HPDE6-E6E7 (cell line): ENCODE data around the gene MICAL2.
A peak's percentile ranks its signal among the peaks of the same experiment; 100 is the strongest.

Experiments
- DNase-seq: peaks from one replicate; pipeline ENCODE4 v3.0.0; 2011; ENCODE audit warnings: missing footprints; ENCODE audit errors: extremely low spot score

MICAL2 gene

GRCh38 chr11:12155696-12156095 is 45.3 kb downstream of the MICAL2 start:
- no peak for DNase-seq

GRCh38 chr11:12156301-12157140 is 46.1 kb downstream of the MICAL2 start:
- DNase-seq = no peak

- DNase-seq = no peak
These were observed 46.9 kb downstream of the MICAL2 start for GRCh38 chr11:12157241-12157661.

GRCh38 chr11:12158909-12159308 is 48.5 kb downstream of the MICAL2 start:
- DNase-seq = no peak

GRCh38 chr11:12159351-12160099 is 49.1 kb downstream of the MICAL2 start:
- DNase-seq = peak; percentile 60

- DNase-seq = no peak
These were observed 49.8 kb downstream of the MICAL2 start for GRCh38 chr11:12160231-12160630.

GRCh38 chr11:12160680-12161079 is 50.3 kb downstream of the MICAL2 start:
- DNase-seq = no peak

GRCh38 chr11:12161137-12161536 is 50.7 kb downstream of the MICAL2 start:
- DNase-seq = no peak

- no peak for DNase-seq
These were observed 51.4 kb downstream of the MICAL2 start for GRCh38 chr11:12161603-12162350.

- no peak for DNase-seq
These were observed 52.3 kb downstream of the MICAL2 start for GRCh38 chr11:12162652-12163051.

GRCh38 chr11:12163181-12163941 is 53.0 kb downstream of the MICAL2 start:
- no peak for DNase-seq

- DNase-seq = no peak
These were observed 53.9 kb downstream of the MICAL2 start for GRCh38 chr11:12164061-12165014.

GRCh38 chr11:12165237-12165875 is 55.0 kb downstream of the MICAL2 start:
- DNase-seq = no peak

GRCh38 chr11:12166299-12167060 is 56.1 kb downstream of the MICAL2 start:
- no peak for DNase-seq

GRCh38 chr11:12167061-12168000 is 56.9 kb downstream of the MICAL2 start:
- DNase-seq = peak; percentile 73

- DNase-seq = no peak
These were observed 57.7 kb downstream of the MICAL2 start for GRCh38 chr11:12168114-12168513.

- no peak for DNase-seq
These were observed 59.4 kb downstream of the MICAL2 start for GRCh38 chr11:12169822-12170221.

- no peak for DNase-seq
These were observed 60.1 kb downstream of the MICAL2 start for GRCh38 chr11:12170501-12170900.
